ENCODE data around the gene FAM209A. TPM values are rescaled to one million over a fixed set of nuclear protein-coding genes. Genes with fewer than 3 reads are reported as not detected.

FAM209A gene
- total and polyA plus RNA-seq, 2 donors (not counting 1 experiment from before 2014, with no cell fraction given): 3.3 to 4.8 TPM

GRCh38 chr20:56511926-56512325 is 12.6 kb upstream of the FAM209A start:
- DNase-seq: no peak
- POLR2A ChIA-PET: no interaction called here
- H3K36me3 ChIP-seq (replicated peaks in 1 of 2; ENCODE audit: control extremely low read depth in 1 of 2, control insufficient read depth in 1 of 2, extremely low read depth in 1 of 2, insufficient read depth in 2 of 2, low read length in 1 of 2): peaks cover 5 to 39% of the 10 kb centered on the region in 2 experiments
- Mint-ChIP-seq H3K4me3 (no peak overlapping the region), H3K27ac (no peak overlapping the region), H3K4me1 (no peaks in the 10 kb centered on the region), H3K27me3 (no peaks in the 10 kb centered on the region), H3K9me3 (ENCODE audit: insufficient read depth) (no peaks in the 10 kb centered on the region)
- H3K4me1 ChIP-seq (ENCODE audit: control insufficient read depth in 2 of 2, insufficient read depth in 2 of 2, low read length in 2 of 2): no peaks in the 10 kb centered on the region
- H3K9ac ChIP-seq (ENCODE audit: low read length): no peak overlapping the region
- no peak overlapping the region for H3K4me3 ChIP-seq (ENCODE audit: control extremely low read depth in 1 of 5, extremely low read depth in 1 of 5, insufficient read depth in 1 of 5, low read depth in 2 of 5, low read length in 4 of 5)
- H3K79me2 ChIP-seq (ENCODE audit: control insufficient read depth, insufficient read depth, low read length): peaks cover 3% of the 10 kb centered on the region
- no peak for TF ChIP-seq CTCF (IDR thresholded peaks at IDR 0.05)
- TF ChIP-seq EZH2 (IDR thresholded peaks at IDR 0.05; ENCODE audit: borderline replicate concordance, insufficient read depth, low read depth, low read length, poor library complexity, severe bottlenecking): no peak
- no peaks in the 10 kb centered on the region for H3K27me3 ChIP-seq (replicated peaks in 1 of 4; ENCODE audit: control extremely low read depth in 1 of 4, control insufficient read depth in 3 of 4, insufficient read depth in 4 of 4, low read length in 3 of 4)
- H3K9me3 ChIP-seq (ENCODE audit: control extremely low read depth in 1 of 3, control insufficient read depth in 2 of 3, insufficient read depth in 1 of 3, low read length in 2 of 3): no peaks in the 10 kb centered on the region
- no peak overlapping the region for H3K27ac ChIP-seq (ENCODE audit: low read length in 2 of 2)
- H3K4me2 ChIP-seq (replicated peaks; ENCODE audit: low read depth, low read length, poor library complexity, severe bottlenecking): no peak overlapping the region
- intact Hi-C loops (cut with micrococcal nuclease): no loop called here
- CTCF ChIA-PET: no interaction called here
- peaks cover 18% of the 10 kb centered on the region for H4K20me1 ChIP-seq (ENCODE audit: control insufficient read depth, insufficient read depth, low read length, poor library complexity, severe bottlenecking)
- over 99% methylated on average over 10 of the region's 10 CpGs for WGBS (ENCODE audit: insufficient coverage)
- H2AFZ ChIP-seq (ENCODE audit: insufficient read depth, low read depth, low read length, poor library complexity, severe bottlenecking): no peak overlapping the region
- ATAC-seq (ENCODE audit: low read depth): no peak

- Mint-ChIP-seq H3K4me1 (no peaks in the 10 kb centered on the region), H3K9me3 (ENCODE audit: insufficient read depth) (no peaks in the 10 kb centered on the region), H3K4me3 (no peak overlapping the region), H3K27ac (no peak overlapping the region), H3K27me3 (no peaks in the 10 kb centered on the region)
- 98% methylated on average over 20 of the region's 22 CpGs for WGBS (ENCODE audit: insufficient coverage)
- ChIA-PET CTCF (interaction anchor here (2.0 kb wide), 1 partner anchor 37 kb away, joined by 5 read pairs; no protein-coding TSS in a partner anchor), POLR2A (no interaction called here)
- intact Hi-C loops (cut with micrococcal nuclease): no loop called here
- ATAC-seq (ENCODE audit: low read depth): no peak
- no peak for DNase-seq
- Histone ChIP-seq H3K27ac (ENCODE audit: low read length in 2 of 2) (no peak overlapping the region), H3K4me2 (replicated peaks; ENCODE audit: low read depth, low read length, poor library complexity, severe bottlenecking) (no peak overlapping the region), H3K79me2 (ENCODE audit: control insufficient read depth, insufficient read depth, low read length) (no peaks in the 10 kb centered on the region), H3K27me3 (replicated peaks in 1 of 4; ENCODE audit: control extremely low read depth in 1 of 4, control insufficient read depth in 3 of 4, insufficient read depth in 4 of 4, low read length in 3 of 4) (no peaks in the 10 kb centered on the region), H3K9me3 (ENCODE audit: control extremely low read depth in 1 of 3, control insufficient read depth in 2 of 3, insufficient read depth in 1 of 3, low read length in 2 of 3) (peaks cover 0 to 15% (median 0%) of the 10 kb centered on the region in 3 donors), H3K36me3 (replicated peaks in 1 of 2; ENCODE audit: control extremely low read depth in 1 of 2, control insufficient read depth in 1 of 2, extremely low read depth in 1 of 2, insufficient read depth in 2 of 2, low read length in 1 of 2) (peaks cover 10 to 54% of the 10 kb centered on the region in 2 experiments), H3K4me3 (ENCODE audit: control extremely low read depth in 1 of 5, extremely low read depth in 1 of 5, insufficient read depth in 1 of 5, low read depth in 2 of 5, low read length in 4 of 5) (no peak overlapping the region), H4K20me1 (ENCODE audit: control insufficient read depth, insufficient read depth, low read length, poor library complexity, severe bottlenecking) (peaks cover 8% of the 10 kb centered on the region), H2AFZ (ENCODE audit: insufficient read depth, low read depth, low read length, poor library complexity, severe bottlenecking) (no peak overlapping the region), H3K9ac (ENCODE audit: low read length) (no peak overlapping the region), H3K4me1 (ENCODE audit: control insufficient read depth in 2 of 2, insufficient read depth in 2 of 2, low read length in 2 of 2) (no peaks in the 10 kb centered on the region)
- TF ChIP-seq EZH2 (IDR thresholded peaks at IDR 0.05; ENCODE audit: borderline replicate concordance, insufficient read depth, low read depth, low read length, poor library complexity, severe bottlenecking) (no peak), CTCF (IDR thresholded peaks at IDR 0.05) (no peak)
Measured at GRCh38 chr20:56513161-56514150, 11.1 kb upstream of the FAM209A start.

All from B cell (primary cell).